Measurements from ENCODE around the gene PRKCQ.
A peak's percentile ranks its signal among the peaks of the same experiment; 100 is the strongest.
"Not testable (repeated sequence)": the region's sequence is repeated elsewhere in the genome, so short reads cannot be mapped to it uniquely, and the experiment has no call there.

PRKCQ gene

GRCh38 chr10:6586501-6586900 is 6.4 kb upstream of the PRKCQ start:
- Histone ChIP-seq H3K4me3 (ENCODE audit: low read depth in 1 of 2, low read length in 2 of 2) (no peak overlapping the region), H3K27me3 (ENCODE audit: control insufficient read depth in 1 of 2, insufficient read depth in 2 of 2, low read length in 2 of 2) (no peaks in the 10 kb centered on the region), H3K9ac (ENCODE audit: low read depth in 1 of 2, low read length in 2 of 2) (no peak overlapping the region), H3K36me3 (ENCODE audit: control insufficient read depth in 1 of 2, insufficient read depth in 2 of 2, low read length in 2 of 2) (no peaks in the 10 kb centered on the region), H3K9me3 (ENCODE audit: control insufficient read depth in 1 of 2, low read length in 2 of 2) (no peaks in the 10 kb centered on the region), H3K27ac (ENCODE audit: low read depth, low read length) (no peak overlapping the region), H3K4me1 (ENCODE audit: control insufficient read depth in 1 of 2, insufficient read depth in 2 of 2, low read length in 2 of 2) (no peaks in the 10 kb centered on the region)

GRCh38 chr10:6583447-6583846 is 3.4 kb upstream of the PRKCQ start:
- H3K9ac ChIP-seq (ENCODE audit: low read depth in 1 of 2, low read length in 2 of 2) = no peak overlapping the region
- peak overlapping the region in 1 of 2 donors; percentile 11 for H3K4me3 ChIP-seq (ENCODE audit: low read depth in 1 of 2, low read length in 2 of 2)
- H3K27ac ChIP-seq (ENCODE audit: low read depth, low read length) = no peak overlapping the region
- no peaks in the 10 kb centered on the region for H3K36me3 ChIP-seq (ENCODE audit: control insufficient read depth in 1 of 2, insufficient read depth in 2 of 2, low read length in 2 of 2)
- H3K27me3 ChIP-seq (ENCODE audit: control insufficient read depth in 1 of 2, insufficient read depth in 2 of 2, low read length in 2 of 2) = no peaks in the 10 kb centered on the region
- H3K9me3 ChIP-seq (ENCODE audit: control insufficient read depth in 1 of 2, low read length in 2 of 2) = no peaks in the 10 kb centered on the region
- peaks cover 0 to 4% of the 10 kb centered on the region in 2 donors for H3K4me1 ChIP-seq (ENCODE audit: control insufficient read depth in 1 of 2, insufficient read depth in 2 of 2, low read length in 2 of 2)

GRCh38 chr10:6582913-6583312 is 2.8 kb upstream of the PRKCQ start:
- H3K27me3 ChIP-seq (ENCODE audit: control insufficient read depth in 1 of 2, insufficient read depth in 2 of 2, low read length in 2 of 2); H3K9me3 ChIP-seq (ENCODE audit: control insufficient read depth in 1 of 2, low read length in 2 of 2); H3K9ac ChIP-seq (ENCODE audit: low read depth in 1 of 2, low read length in 2 of 2); H3K36me3 ChIP-seq (ENCODE audit: control insufficient read depth in 1 of 2, insufficient read depth in 2 of 2, low read length in 2 of 2); H3K27ac ChIP-seq (ENCODE audit: low read depth, low read length); H3K4me3 ChIP-seq (ENCODE audit: low read depth in 1 of 2, low read length in 2 of 2); H3K4me1 ChIP-seq (ENCODE audit: control insufficient read depth in 1 of 2, insufficient read depth in 2 of 2, low read length in 2 of 2): not testable (repeated sequence)

GRCh38 chr10:6582298-6582697 is 2.2 kb upstream of the PRKCQ start:
- Histone ChIP-seq H3K9me3 (ENCODE audit: control insufficient read depth in 1 of 2, low read length in 2 of 2) (no peaks in the 10 kb centered on the region), H3K9ac (ENCODE audit: low read depth in 1 of 2, low read length in 2 of 2) (no peak overlapping the region), H3K4me1 (ENCODE audit: control insufficient read depth in 1 of 2, insufficient read depth in 2 of 2, low read length in 2 of 2) (peaks cover 0 to 4% of the 10 kb centered on the region in 2 donors), H3K27me3 (ENCODE audit: control insufficient read depth in 1 of 2, insufficient read depth in 2 of 2, low read length in 2 of 2) (peaks cover 0 to 2% of the 10 kb centered on the region in 2 donors), H3K27ac (ENCODE audit: low read depth, low read length) (no peak overlapping the region), H3K4me3 (ENCODE audit: low read depth in 1 of 2, low read length in 2 of 2) (no peak overlapping the region), H3K36me3 (ENCODE audit: control insufficient read depth in 1 of 2, insufficient read depth in 2 of 2, low read length in 2 of 2) (no peaks in the 10 kb centered on the region)

- Histone ChIP-seq H3K9me3 (ENCODE audit: control insufficient read depth in 1 of 2, low read length in 2 of 2) (no peaks in the 10 kb centered on the region), H3K27ac (ENCODE audit: low read depth, low read length) (no peak overlapping the region), H3K36me3 (ENCODE audit: control insufficient read depth in 1 of 2, insufficient read depth in 2 of 2, low read length in 2 of 2) (no peaks in the 10 kb centered on the region), H3K4me3 (ENCODE audit: low read depth in 1 of 2, low read length in 2 of 2) (peak overlapping the region in 1 of 2 donors; percentile 1), H3K4me1 (ENCODE audit: control insufficient read depth in 1 of 2, insufficient read depth in 2 of 2, low read length in 2 of 2) (peaks cover 0 to 4% of the 10 kb centered on the region in 2 donors), H3K27me3 (ENCODE audit: control insufficient read depth in 1 of 2, insufficient read depth in 2 of 2, low read length in 2 of 2) (peaks cover 0 to 2% of the 10 kb centered on the region in 2 donors), H3K9ac (ENCODE audit: low read depth in 1 of 2, low read length in 2 of 2) (no peak overlapping the region)
Observed at GRCh38 chr10:6581778-6582228, 1.7 kb upstream of the PRKCQ start.

- not testable (repeated sequence) for H3K9me3 ChIP-seq (ENCODE audit: control insufficient read depth in 1 of 2, low read length in 2 of 2); H3K36me3 ChIP-seq (ENCODE audit: control insufficient read depth in 1 of 2, insufficient read depth in 2 of 2, low read length in 2 of 2); H3K27me3 ChIP-seq (ENCODE audit: control insufficient read depth in 1 of 2, insufficient read depth in 2 of 2, low read length in 2 of 2); H3K27ac ChIP-seq (ENCODE audit: low read depth, low read length); H3K4me1 ChIP-seq (ENCODE audit: control insufficient read depth in 1 of 2, insufficient read depth in 2 of 2, low read length in 2 of 2)
- peak overlapping the region; percentile 76 to 79 for H3K4me3 ChIP-seq (ENCODE audit: low read depth in 1 of 2, low read length in 2 of 2)
- H3K9ac ChIP-seq (ENCODE audit: low read depth in 1 of 2, low read length in 2 of 2) = peak overlapping the region; percentile 62 to 76
Observed at GRCh38 chr10:6581223-6581622, 1.1 kb upstream of the PRKCQ start.

- H3K36me3 ChIP-seq (ENCODE audit: control insufficient read depth in 1 of 2, insufficient read depth in 2 of 2, low read length in 2 of 2) = no peaks in the 10 kb centered on the region
- H3K9ac ChIP-seq (ENCODE audit: low read depth in 1 of 2, low read length in 2 of 2) = peak overlapping the region; percentile 62 to 76
- H3K27me3 ChIP-seq (ENCODE audit: control insufficient read depth in 1 of 2, insufficient read depth in 2 of 2, low read length in 2 of 2) = peaks cover 0 to 2% of the 10 kb centered on the region in 2 donors
- peaks cover 0 to 4% of the 10 kb centered on the region in 2 donors for H3K4me1 ChIP-seq (ENCODE audit: control insufficient read depth in 1 of 2, insufficient read depth in 2 of 2, low read length in 2 of 2)
- H3K4me3 ChIP-seq (ENCODE audit: low read depth in 1 of 2, low read length in 2 of 2) = peak overlapping the region; percentile 76 to 79
- peak overlapping the region; percentile 33 for H3K27ac ChIP-seq (ENCODE audit: low read depth, low read length)
- no peaks in the 10 kb centered on the region for H3K9me3 ChIP-seq (ENCODE audit: control insufficient read depth in 1 of 2, low read length in 2 of 2)
Observed at GRCh38 chr10:6580279-6581029, 378 bp upstream of the PRKCQ start.

GRCh38 chr10:6579183-6579903 is 733 bp downstream of the PRKCQ start:
- H3K4me1 ChIP-seq (ENCODE audit: control insufficient read depth in 1 of 2, insufficient read depth in 2 of 2, low read length in 2 of 2) = peaks cover 0 to 4% of the 10 kb centered on the region in 2 donors

GRCh38 chr10:6578795-6579182 is 1.3 kb downstream of the PRKCQ start:
- Histone ChIP-seq H3K4me1 (ENCODE audit: control insufficient read depth in 1 of 2, insufficient read depth in 2 of 2, low read length in 2 of 2) (peaks cover 0 to 4% of the 10 kb centered on the region in 2 donors), H3K27ac (ENCODE audit: low read depth, low read length) (no peak overlapping the region), H3K9me3 (ENCODE audit: control insufficient read depth in 1 of 2, low read length in 2 of 2) (no peaks in the 10 kb centered on the region), H3K4me3 (ENCODE audit: low read depth in 1 of 2, low read length in 2 of 2) (peak overlapping the region; percentile 55 to 73), H3K36me3 (ENCODE audit: control insufficient read depth in 1 of 2, insufficient read depth in 2 of 2, low read length in 2 of 2) (no peaks in the 10 kb centered on the region), H3K9ac (ENCODE audit: low read depth in 1 of 2, low read length in 2 of 2) (peak overlapping the region in 1 of 2 donors; percentile 42), H3K27me3 (ENCODE audit: control insufficient read depth in 1 of 2, insufficient read depth in 2 of 2, low read length in 2 of 2) (peaks cover 0 to 2% of the 10 kb centered on the region in 2 donors)

More at GRCh38 chr10:6579183-6579903, 733 bp downstream of the PRKCQ start:
- Histone ChIP-seq H3K36me3 (ENCODE audit: control insufficient read depth in 1 of 2, insufficient read depth in 2 of 2, low read length in 2 of 2) (no peaks in the 10 kb centered on the region), H3K9me3 (ENCODE audit: control insufficient read depth in 1 of 2, low read length in 2 of 2) (no peaks in the 10 kb centered on the region), H3K27me3 (ENCODE audit: control insufficient read depth in 1 of 2, insufficient read depth in 2 of 2, low read length in 2 of 2) (peaks cover 0 to 2% of the 10 kb centered on the region in 2 donors), H3K4me3 (ENCODE audit: low read depth in 1 of 2, low read length in 2 of 2) (peak overlapping the region; percentile 55 to 73), H3K9ac (ENCODE audit: low read depth in 1 of 2, low read length in 2 of 2) (peak overlapping the region; percentile 23 to 42), H3K27ac (ENCODE audit: low read depth, low read length) (no peak overlapping the region)

- Histone ChIP-seq H3K4me3 (ENCODE audit: low read depth in 1 of 2, low read length in 2 of 2) (peak overlapping the region in 1 of 2 donors; percentile 26), H3K9me3 (ENCODE audit: control insufficient read depth in 1 of 2, low read length in 2 of 2) (no peaks in the 10 kb centered on the region), H3K27me3 (ENCODE audit: control insufficient read depth in 1 of 2, insufficient read depth in 2 of 2, low read length in 2 of 2) (peaks cover 0 to 2% of the 10 kb centered on the region in 2 donors), H3K4me1 (ENCODE audit: control insufficient read depth in 1 of 2, insufficient read depth in 2 of 2, low read length in 2 of 2) (peaks cover 0 to 4% of the 10 kb centered on the region in 2 donors), H3K27ac (ENCODE audit: low read depth, low read length) (no peak overlapping the region), H3K36me3 (ENCODE audit: control insufficient read depth in 1 of 2, insufficient read depth in 2 of 2, low read length in 2 of 2) (no peaks in the 10 kb centered on the region), H3K9ac (ENCODE audit: low read depth in 1 of 2, low read length in 2 of 2) (peak overlapping the region in 1 of 2 donors; percentile 42)
Observed at GRCh38 chr10:6578251-6578771, 1.8 kb downstream of the PRKCQ start.
